CD4-positive, CD25-positive, alpha-beta regulatory T cell (primary cell): Measurements from ENCODE around the gene SCD5. TPM values are rescaled to one million over a fixed set of nuclear protein-coding genes. Genes with fewer than 3 reads are reported as not detected.

Experiments used
- ATAC-seq, 2 donors: fragments of 150-1000 bp; cut with Tn5 transposase; one replicate each; pipeline ENCODE4 v1.10.0; 2021; ENCODE audit warnings: low read depth in 2 of 2, moderate number of reproducible peaks in 2 of 2, moderate library complexity in 1 of 2
- DNase-seq, 3 donors: peaks; one replicate each; pipeline versions ENCODE4 v3.0.0 to v3.0.0-alpha.2; 2012 to 2022; ENCODE audit warnings: mixed read lengths in 1 of 3
- H3K27ac ChIP-seq: one replicate; pipeline ENCODE4 v1.7.0; 2013; ENCODE audit warnings: mild to moderate bottlenecking, low read length; ENCODE audit not compliant: insufficient read depth, poor library complexity, severe bottlenecking
- H3K27me3 ChIP-seq: one replicate; pipeline ENCODE4 v1.7.0; 2013; ENCODE audit warnings: low read length; ENCODE audit not compliant: control insufficient read depth, insufficient read depth
- H3K36me3 ChIP-seq: one replicate; pipeline ENCODE4 v1.7.0; 2013; ENCODE audit warnings: mild to moderate bottlenecking, low read length, moderate library complexity; ENCODE audit not compliant: control insufficient read depth, insufficient read depth
- H3K4me1 ChIP-seq: 2 replicates; pipeline ENCODE4 v1.7.0; 2013; ENCODE audit warnings: mild to moderate bottlenecking, low read length; ENCODE audit not compliant: insufficient read depth, control insufficient read depth, poor library complexity, severe bottlenecking
- H3K4me3 ChIP-seq: one replicate; pipeline ENCODE4 v1.7.0; 2013; ENCODE audit warnings: low read depth, mild to moderate bottlenecking, low read length, moderate library complexity
- H3K9me3 ChIP-seq, 2 experiments: 1 replicate in 1 of 2; 2 replicates in 1 of 2; pipeline ENCODE4 v1.7.0; 2013; ENCODE audit warnings: low read length in 2 of 2, mild to moderate bottlenecking in 1 of 2, moderate library complexity in 1 of 2; ENCODE audit not compliant: control insufficient read depth in 2 of 2
- H3K27ac Mint-ChIP-seq, 3 donors: one replicate each; pipeline ENCODE4 v1.8.0; 2020 to 2022; ENCODE audit warnings: mild to moderate bottlenecking in 3 of 3, mixed read lengths in 3 of 3, moderate library complexity in 2 of 3
- H3K27me3 Mint-ChIP-seq: one replicate; pipeline ENCODE4 v1.8.0; 2022; ENCODE audit warnings: mild to moderate bottlenecking, mixed read lengths
- H3K36me3 Mint-ChIP-seq: one replicate; pipeline ENCODE4 v1.8.0; 2020; ENCODE audit warnings: mixed read lengths
- H3K4me1 Mint-ChIP-seq, 4 donors: one replicate each; pipeline ENCODE4 v1.8.0; 2020 to 2022; ENCODE audit warnings: mixed read lengths in 4 of 4, mild to moderate bottlenecking in 1 of 4
- H3K4me3 Mint-ChIP-seq, 4 donors: one replicate each; pipeline ENCODE4 v1.8.0; 2020 to 2022; ENCODE audit warnings: mild to moderate bottlenecking in 4 of 4, mixed read lengths in 4 of 4, moderate library complexity in 3 of 4
- H3K9me3 Mint-ChIP-seq, 7 donors: one replicate each; pipeline ENCODE4 v1.8.0; 2020 to 2022; ENCODE audit warnings: mixed read lengths in 7 of 7, mild to moderate bottlenecking in 3 of 7, moderate library complexity in 2 of 7
- polyA plus RNA-seq, 4 donors: library from polyadenylated mRNA; unstranded; fragments of 300-500 nt; fragmentation: Illumina TruSeq; gene quantifications; one replicate each; pipeline ENCODE4 v1.2.3, GENCODE V29; 2021
- total RNA-seq: library from RNA; stranded (reverse); gene quantifications from one replicate; pipeline ENCODE4 v1.2.3, GENCODE V29; 2022

SCD5 gene
- total and polyA plus RNA-seq, 5 donors from 2014 or later, result 0.12 to 0.14 TPM; not detected in 3

GRCh38 chr4:82756061-82756460, 42.5 kb downstream of the SCD5 start:
- H3K36me3 Mint-ChIP-seq, result no peaks in the 10 kb centered on the region
- ATAC-seq, result no peak
- no peak overlapping the region for H3K27ac Mint-ChIP-seq
- no peak overlapping the region for H3K4me3 Mint-ChIP-seq
- no peak overlapping the region for H3K4me3 ChIP-seq
- H3K4me1 ChIP-seq, result no peaks in the 10 kb centered on the region
- H3K27me3 Mint-ChIP-seq, result peaks cover 12% of the 10 kb centered on the region
- no peak for DNase-seq
- no peaks in the 10 kb centered on the region for H3K36me3 ChIP-seq
- H3K9me3 ChIP-seq, result no peaks in the 10 kb centered on the region
- no peak overlapping the region for H3K27ac ChIP-seq
- peaks cover under 1% of the 10 kb centered on the region for H3K27me3 ChIP-seq
- peaks cover 0 to 1% (median 0%) of the 10 kb centered on the region in 7 donors for H3K9me3 Mint-ChIP-seq
- H3K4me1 Mint-ChIP-seq, result no peaks in the 10 kb centered on the region

GRCh38 chr4:82755650-82756049, 42.9 kb downstream of the SCD5 start:
- Mint-ChIP-seq H3K27me3 (peaks cover 16% of the 10 kb centered on the region), H3K9me3 (peaks cover 0 to 1% (median 0%) of the 10 kb centered on the region in 7 donors), H3K36me3 (no peaks in the 10 kb centered on the region), H3K4me3 (no peak overlapping the region), H3K4me1 (no peaks in the 10 kb centered on the region), H3K27ac (no peak overlapping the region)
- Histone ChIP-seq H3K27ac (no peak overlapping the region), H3K9me3 (no peaks in the 10 kb centered on the region), H3K36me3 (no peaks in the 10 kb centered on the region), H3K27me3 (peaks cover 2% of the 10 kb centered on the region), H3K4me1 (no peaks in the 10 kb centered on the region), H3K4me3 (no peak overlapping the region)
- DNase-seq (no peak), ATAC-seq (no peak)

GRCh38 chr4:82754513-82755165, 44.0 kb downstream of the SCD5 start:
- Histone ChIP-seq H3K4me1 (no peaks in the 10 kb centered on the region), H3K4me3 (no peak overlapping the region), H3K27me3 (peaks cover 6% of the 10 kb centered on the region), H3K36me3 (no peaks in the 10 kb centered on the region), H3K9me3 (no peaks in the 10 kb centered on the region), H3K27ac (no peak overlapping the region)
- H3K27me3 Mint-ChIP-seq, result peaks cover 17% of the 10 kb centered on the region
- no peak for ATAC-seq
- H3K4me3 Mint-ChIP-seq, result no peak overlapping the region
- H3K4me1 Mint-ChIP-seq, result no peaks in the 10 kb centered on the region
- H3K9me3 Mint-ChIP-seq, result no peaks in the 10 kb centered on the region
- DNase-seq, result no peak
- no peak overlapping the region for H3K27ac Mint-ChIP-seq
- H3K36me3 Mint-ChIP-seq, result no peaks in the 10 kb centered on the region

GRCh38 chr4:82753725-82754410, 44.7 kb downstream of the SCD5 start:
- Histone ChIP-seq H3K36me3 (no peaks in the 10 kb centered on the region), H3K4me1 (no peaks in the 10 kb centered on the region), H3K9me3 (no peaks in the 10 kb centered on the region), H3K4me3 (no peak overlapping the region), H3K27me3 (peaks cover 7% of the 10 kb centered on the region), H3K27ac (no peak overlapping the region)
- ATAC-seq (no peak), DNase-seq (no peak)
- Mint-ChIP-seq H3K4me3 (no peak overlapping the region), H3K4me1 (no peaks in the 10 kb centered on the region), H3K27ac (no peak overlapping the region), H3K36me3 (no peaks in the 10 kb centered on the region), H3K9me3 (no peaks in the 10 kb centered on the region), H3K27me3 (peaks cover 17% of the 10 kb centered on the region)

- no peak for DNase-seq
- no peak overlapping the region for H3K27ac ChIP-seq
- no peaks in the 10 kb centered on the region for H3K9me3 Mint-ChIP-seq
- no peaks in the 10 kb centered on the region for H3K4me1 Mint-ChIP-seq
- no peak for ATAC-seq
- no peak overlapping the region for H3K4me3 ChIP-seq
- H3K36me3 Mint-ChIP-seq, result no peaks in the 10 kb centered on the region
- no peak overlapping the region for H3K4me3 Mint-ChIP-seq
- H3K36me3 ChIP-seq, result no peaks in the 10 kb centered on the region
- H3K27ac Mint-ChIP-seq, result no peak overlapping the region
- no peaks in the 10 kb centered on the region for H3K4me1 ChIP-seq
- peaks cover 7% of the 10 kb centered on the region for H3K27me3 ChIP-seq
- peaks cover 17% of the 10 kb centered on the region for H3K27me3 Mint-ChIP-seq
- H3K9me3 ChIP-seq, result no peaks in the 10 kb centered on the region
These were observed 45.4 kb downstream of the SCD5 start for GRCh38 chr4:82753238-82753637.

GRCh38 chr4:82748810-82749470, 49.7 kb downstream of the SCD5 start:
- Histone ChIP-seq H3K36me3 (no peaks in the 10 kb centered on the region), H3K4me1 (no peaks in the 10 kb centered on the region), H3K27ac (no peak overlapping the region), H3K4me3 (no peak overlapping the region), H3K27me3 (peaks cover 7% of the 10 kb centered on the region), H3K9me3 (no peaks in the 10 kb centered on the region)
- H3K36me3 Mint-ChIP-seq, result no peaks in the 10 kb centered on the region
- peaks cover 22% of the 10 kb centered on the region for H3K27me3 Mint-ChIP-seq
- DNase-seq, result no peak
- H3K4me1 Mint-ChIP-seq, result no peaks in the 10 kb centered on the region
- no peak overlapping the region for H3K27ac Mint-ChIP-seq
- H3K4me3 Mint-ChIP-seq, result no peak overlapping the region
- no peaks in the 10 kb centered on the region for H3K9me3 Mint-ChIP-seq
- no peak for ATAC-seq

- peaks cover 7% of the 10 kb centered on the region for H3K27me3 ChIP-seq
- no peak overlapping the region for H3K27ac ChIP-seq
- Mint-ChIP-seq H3K27me3 (peaks cover 16% of the 10 kb centered on the region), H3K36me3 (no peaks in the 10 kb centered on the region), H3K9me3 (no peaks in the 10 kb centered on the region), H3K4me1 (no peaks in the 10 kb centered on the region), H3K4me3 (peak overlapping the region in 1 of 4 donors; percentile 35), H3K27ac (no peak overlapping the region)
- no peaks in the 10 kb centered on the region for H3K4me1 ChIP-seq
- no peak for DNase-seq
- no peak overlapping the region for H3K4me3 ChIP-seq
- no peaks in the 10 kb centered on the region for H3K9me3 ChIP-seq
- no peak for ATAC-seq
- H3K36me3 ChIP-seq, result no peaks in the 10 kb centered on the region
These were observed 50.7 kb downstream of the SCD5 start for GRCh38 chr4:82747686-82748575.
